HepG2 (cell line): ENCODE data around the gene HYCC2. TPM values are rescaled to one million over a fixed set of nuclear protein-coding genes. Genes with fewer than 3 reads are reported as not detected.
A peak's percentile ranks its signal among the peaks of the same experiment; 100 is the strongest.

Experiments used
- ATF5 ChIP-seq: sonication (generic); formaldehyde crosslinking; IDR thresholded peaks from 2 replicates; pipeline ENCODE4 v1.4.0; 2020; ENCODE audit warnings: mild to moderate bottlenecking, low read depth, missing genetic modification reagents
- CERS6 ChIP-seq: sonication (generic); formaldehyde crosslinking; IDR thresholded peaks from 2 replicates; pipeline ENCODE4 v1.5.0; 2020; ENCODE audit warnings: missing genetic modification reagents
- DRAP1 ChIP-seq: IDR thresholded peaks from 2 replicates; pipeline ENCODE4 v1.6.1; 2016; ENCODE audit warnings: missing genetic modification reagents, missing compliant biosample characterization
- GTF2F1 ChIP-seq: fragments of 150-350 bp; IDR thresholded peaks from 2 replicates; pipeline ENCODE4 v1.6.1; 2014; ENCODE audit warnings: low read length
- HMG20A ChIP-seq: IDR thresholded peaks from 2 replicates; pipeline ENCODE4 v1.6.1; 2016; ENCODE audit warnings: borderline replicate concordance
- HNRNPK ChIP-seq: fragments of 200-400 bp; formaldehyde crosslinking; IDR thresholded peaks from 2 replicates; pipeline ENCODE4 v1.6.1; 2018; ENCODE audit warnings: low read length, low read depth, moderate library complexity, mild to moderate bottlenecking; ENCODE audit not compliant: poor library complexity, severe bottlenecking
- ISL2 ChIP-seq: sonication (generic); formaldehyde crosslinking; IDR thresholded peaks from 2 replicates; pipeline ENCODE4 v1.5.0; 2020; ENCODE audit warnings: missing genetic modification reagents
- KAT8 ChIP-seq: IDR thresholded peaks from 2 replicates; pipeline ENCODE4 v1.6.1; 2016; ENCODE audit warnings: missing genetic modification reagents, missing compliant biosample characterization
- MAF1 ChIP-seq: sonication (generic); formaldehyde crosslinking; IDR thresholded peaks from 2 replicates; pipeline ENCODE4 v1.5.0; 2020; ENCODE audit warnings: missing genetic modification reagents, borderline replicate concordance
- POLR2AphosphoS2 ChIP-seq: IDR thresholded peaks from 2 replicates; pipeline ENCODE4 v1.6.1; 2011; ENCODE audit warnings: low read depth, low read length, improper control_type of control experiment
- PREB ChIP-seq: sonication (generic); formaldehyde crosslinking; IDR thresholded peaks from 2 replicates; pipeline ENCODE4 v1.4.0; 2020; ENCODE audit warnings: missing genetic modification reagents
- RARG ChIP-seq: sonication (generic); formaldehyde crosslinking; IDR thresholded peaks from 2 replicates; pipeline ENCODE4 v1.4.0; 2020; ENCODE audit warnings: low read depth, mild to moderate bottlenecking, missing genetic modification reagents
- RFXANK ChIP-seq: IDR thresholded peaks from 2 replicates; pipeline ENCODE4 v1.6.1; 2016
- SCMH1 ChIP-seq: sonication (generic); formaldehyde crosslinking; IDR thresholded peaks from 2 replicates; pipeline ENCODE4 v1.9.0; 2021; ENCODE audit warnings: missing genetic modification reagents, mild to moderate bottlenecking, borderline replicate concordance
- XBP1 ChIP-seq: sonication (generic); formaldehyde crosslinking; IDR thresholded peaks from 2 replicates; pipeline ENCODE4 v1.5.0; 2020; ENCODE audit warnings: missing genetic modification reagents
- ZBTB25 ChIP-seq: IDR thresholded peaks from 2 replicates; pipeline ENCODE4 v1.6.1; 2018; ENCODE audit warnings: missing genetic modification reagents
- ZBTB34 ChIP-seq: sonication (generic); formaldehyde crosslinking; IDR thresholded peaks from 2 replicates; pipeline ENCODE4 v1.8.0; 2022; ENCODE audit warnings: mild to moderate bottlenecking, missing genetic modification reagents
- ZNF326 ChIP-seq: sonication (generic); formaldehyde crosslinking; IDR thresholded peaks from 2 replicates; pipeline ENCODE4 v1.4.0; 2020; ENCODE audit warnings: missing genetic modification reagents, borderline replicate concordance
- ZNF34 ChIP-seq: sonication (generic); formaldehyde crosslinking; IDR thresholded peaks from 2 replicates; pipeline ENCODE4 v1.4.0; 2020; ENCODE audit warnings: mild to moderate bottlenecking, missing genetic modification reagents, borderline replicate concordance
- ZNF547 ChIP-seq: sonication (generic); formaldehyde crosslinking; IDR thresholded peaks from 2 replicates; pipeline ENCODE4 v1.5.1; 2020; ENCODE audit warnings: mild to moderate bottlenecking, missing genetic modification reagents
- ZNF549 ChIP-seq: sonication (generic); formaldehyde crosslinking; IDR thresholded peaks from 2 replicates; pipeline ENCODE4 v1.5.0; 2020; ENCODE audit warnings: missing genetic modification reagents
- ZNF674 ChIP-seq: sonication (generic); formaldehyde crosslinking; IDR thresholded peaks from 2 replicates; pipeline ENCODE4 v1.5.0; 2020; ENCODE audit warnings: low read depth, mild to moderate bottlenecking, missing genetic modification reagents
- ZNF775 ChIP-seq: sonication (generic); formaldehyde crosslinking; IDR thresholded peaks from 2 replicates; pipeline ENCODE4 v1.4.0; 2020; ENCODE audit warnings: missing genetic modification reagents, mild to moderate bottlenecking, moderate library complexity, borderline replicate concordance
- ZNF788 ChIP-seq: sonication (generic); formaldehyde crosslinking; IDR thresholded peaks from 2 replicates; pipeline ENCODE4 v1.5.0; 2020; ENCODE audit warnings: mild to moderate bottlenecking, missing genetic modification reagents, borderline replicate concordance
- polyA plus RNA-seq, 8 experiments: library from polyadenylated mRNA; depleted of rRNA in 3 of 8; stranded (reverse) in 7 of 8; unstranded in 1 of 8; fragments of >200 nt; fragmentation: Illumina TruSeq in 4 of 8; extraction: Trizol in 4 of 8; gene quantifications; 2 replicates each; pipeline versions ENCODE4 v1.2.1 to v1.2.3, GENCODE V29; 2011 to 2016; ENCODE audit warnings: low read depth in 4 of 8, missing spikeins in 1 of 8, mixed read lengths in 1 of 8; ENCODE audit not compliant: insufficient read depth in 1 of 8
- total RNA-seq, 5 experiments: library from RNA; depleted of rRNA; stranded (reverse); fragments of >200 nt; fragmentation: Illumina TruSeq; extraction: Trizol; gene quantifications; 2 replicates each; pipeline ENCODE4 v1.2.3, GENCODE V29; 2016; ENCODE audit warnings: low read depth in 1 of 5

HYCC2 gene
- total and polyA plus RNA-seq, 2 of the 13 experiments (the other 11 are each of a cell fraction or from before 2014, with no cell fraction given) = 4.7 to 13.9 TPM

GRCh38 chr2:201116115-201116958, 44.9 kb upstream of the HYCC2 start, which contains the start of gene CFLAR (continued):
- TF ChIP-seq HMG20A (peak; percentile 8; the same call in 1 of the 2 replicates), ZBTB34 (CRISPR knock-in tag) (peak; percentile 40; the same call in 1 of the 2 replicates), ZNF326 (no peak), MAF1 (peak; percentile 76; the same call in 1 of the 2 replicates), SCMH1 (no peak), CERS6 (no peak), ISL2 (CRISPR knock-in tag) (0 out of 2 replicates have a peak, but pooled peaks have one; percentile 60), POLR2AphosphoS2 (no peak; the same call in 1 of the 2 replicates), GTF2F1 (no peak; the same call in 1 of the 2 replicates), ZBTB25 (CRISPR knock-in tag) (peak; percentile 75; the same call in 1 of the 2 replicates), ZNF34 (peak; percentile 75), RFXANK (CRISPR knock-in tag) (no peak), ZNF674 (CRISPR knock-in tag) (0 out of 2 replicates have a peak, but pooled peaks have one; percentile 72), KAT8 (CRISPR knock-in tag) (peak; percentile 12; the same call in 1 of the 2 replicates), DRAP1 (peak; percentile 70), ZNF788 (peak; percentile 76; the same call in 1 of the 2 replicates), ZNF547 (CRISPR knock-in tag) (peak; percentile 61; the same call in 1 of the 2 replicates), ZNF775 (no peak), PREB (0 out of 2 replicates have a peak, but pooled peaks have one; percentile 31), HNRNPK (peak; percentile 79), RARG (CRISPR knock-in tag) (peak; percentile 63; the same call in 1 of the 2 replicates), XBP1 (CRISPR knock-in tag) (no peak), ATF5 (CRISPR knock-in tag) (peak; percentile 90; the same call in 1 of the 2 replicates), ZNF549 (CRISPR knock-in tag) (peak; percentile 36; the same call in 1 of the 2 replicates)
